HG03066 (cell line): Measurements from ENCODE around the gene MUC7.
"Not testable (repeated sequence)": the region's sequence is repeated elsewhere in the genome, so short reads cannot be mapped to it uniquely, and the experiment has no call there.

Experiments used
- ATAC-seq: cut with Tn5 transposase; IDR thresholded peaks from one replicate; pipeline ENCODE4 v1.9.1; 2021; ENCODE audit warnings: low read depth; ENCODE audit not compliant: unreplicated experiment

MUC7 gene

DNA sequence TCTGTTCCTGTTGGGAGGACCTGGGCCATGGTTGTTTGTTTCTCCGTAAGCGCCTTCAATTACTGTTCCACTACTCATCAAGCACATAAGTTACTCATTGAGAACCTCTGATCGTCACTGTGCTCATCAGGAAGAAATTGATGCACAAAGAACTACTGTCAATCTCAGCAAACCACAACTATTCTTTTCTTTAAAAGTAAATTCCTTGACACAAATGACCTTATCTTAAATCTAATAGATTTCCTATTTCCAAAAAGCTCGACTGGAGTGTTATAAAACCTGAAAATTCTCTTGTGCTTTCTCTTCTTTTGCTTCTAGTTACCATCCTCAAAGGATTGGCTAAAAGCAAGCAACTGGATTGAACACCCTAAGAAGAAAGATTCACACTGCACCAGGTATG, at the start of gene MUC7:
Gene MUC7 (plus strand): TSS at position 301 of the 400 bp plus-strand sequence. CDS start 1,825 bp downstream, outside the sequence.
- no peak for ATAC-seq

DNA sequence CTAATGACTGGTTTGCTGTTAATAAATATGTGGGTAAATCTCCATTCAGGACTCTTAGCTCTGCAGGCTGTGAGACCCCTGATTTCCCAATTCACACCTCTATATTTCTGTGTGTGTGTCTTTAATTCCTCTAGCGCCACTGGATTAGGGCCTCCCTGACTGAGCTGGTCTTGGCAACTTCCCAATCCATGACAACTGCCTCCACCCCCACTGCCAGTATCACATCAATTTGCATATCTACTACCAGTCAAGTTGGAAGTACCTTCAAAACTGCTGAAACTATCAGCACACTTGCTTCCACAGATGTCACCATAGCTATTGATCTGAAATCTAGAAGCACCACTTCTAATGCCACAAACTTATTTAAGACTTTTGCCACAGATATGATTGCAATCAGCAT, 46.7 kb upstream of the MUC7 start:
- no peak for ATAC-seq

DNA sequence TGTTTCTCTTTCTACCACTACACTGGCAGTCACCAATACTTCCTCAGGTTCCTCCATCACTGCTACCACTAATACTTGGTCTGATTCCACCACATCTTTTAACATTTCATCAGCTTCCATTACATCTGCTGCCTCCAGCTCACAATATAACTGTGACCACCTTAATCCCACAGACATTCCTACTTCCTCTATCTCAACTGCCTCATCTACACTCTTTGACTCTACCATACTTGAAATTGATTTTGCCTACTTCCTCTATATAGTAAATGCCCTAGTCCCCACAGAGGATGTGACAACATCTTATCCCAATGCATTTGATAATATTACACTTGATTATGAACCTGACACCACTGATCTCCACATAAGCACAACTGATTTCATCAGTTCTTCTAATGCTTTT, 45.2 kb upstream of the MUC7 start:
- ATAC-seq, result no peak

DNA sequence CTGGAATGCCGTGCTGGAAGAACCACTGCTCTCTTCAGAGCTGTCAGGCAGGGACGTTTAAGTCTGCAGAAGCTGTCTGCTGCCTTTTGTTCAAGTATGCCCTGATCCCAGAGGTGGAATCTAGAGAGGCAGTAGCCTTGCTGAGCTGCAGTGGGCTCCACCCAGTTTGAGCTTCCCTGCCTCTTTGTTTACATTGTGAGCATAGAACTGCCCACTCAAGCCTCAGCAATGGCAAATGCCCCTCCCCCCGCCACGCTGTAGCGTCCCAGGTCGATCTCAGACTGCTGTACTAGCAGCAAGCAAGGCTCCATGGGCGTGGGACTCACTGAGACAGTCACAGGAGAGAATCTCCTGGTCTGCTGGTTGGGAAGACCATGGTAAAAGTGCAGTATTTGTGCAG, 34.8 kb upstream of the MUC7 start:
- ATAC-seq, result no peak

DNA sequence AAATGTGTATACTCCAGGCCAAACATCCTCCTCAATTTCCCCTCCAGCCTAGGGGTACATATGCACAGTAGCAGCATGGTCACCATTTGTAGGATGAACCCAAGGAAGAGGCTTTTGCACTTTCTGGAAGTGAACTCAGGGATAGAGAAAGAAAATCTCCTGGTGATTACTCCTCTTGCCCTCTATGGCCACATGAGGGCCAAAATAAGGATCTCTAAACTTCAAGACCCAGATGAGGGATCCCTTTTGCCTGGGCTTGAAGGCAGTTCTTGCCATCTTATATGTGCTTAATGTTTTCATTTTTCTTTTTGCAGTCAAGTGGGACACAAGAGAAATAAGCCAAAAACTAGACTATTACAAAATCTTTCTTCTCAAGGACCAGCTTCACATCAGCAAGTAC, 29.5 kb upstream of the MUC7 start:
- ATAC-seq, result no peak

DNA sequence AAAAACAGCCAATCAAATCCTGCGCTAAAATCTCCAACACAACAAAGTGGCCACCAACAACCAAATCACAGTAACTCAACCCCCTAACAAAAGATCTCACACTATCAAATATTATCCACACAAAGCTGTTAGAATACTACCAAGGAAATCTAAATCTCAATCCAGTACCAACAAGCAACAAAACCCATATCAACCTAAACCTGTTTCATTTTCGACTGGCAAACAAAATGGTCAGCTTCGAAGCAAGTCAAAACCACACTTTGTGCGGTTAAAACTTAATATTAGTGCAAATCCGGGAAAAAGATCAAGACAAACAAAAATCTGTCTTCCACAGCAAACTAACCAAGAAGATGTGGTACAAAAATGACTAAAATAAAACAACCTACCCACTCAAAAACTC, 28.7 kb upstream of the MUC7 start:
- no peak for ATAC-seq

DNA sequence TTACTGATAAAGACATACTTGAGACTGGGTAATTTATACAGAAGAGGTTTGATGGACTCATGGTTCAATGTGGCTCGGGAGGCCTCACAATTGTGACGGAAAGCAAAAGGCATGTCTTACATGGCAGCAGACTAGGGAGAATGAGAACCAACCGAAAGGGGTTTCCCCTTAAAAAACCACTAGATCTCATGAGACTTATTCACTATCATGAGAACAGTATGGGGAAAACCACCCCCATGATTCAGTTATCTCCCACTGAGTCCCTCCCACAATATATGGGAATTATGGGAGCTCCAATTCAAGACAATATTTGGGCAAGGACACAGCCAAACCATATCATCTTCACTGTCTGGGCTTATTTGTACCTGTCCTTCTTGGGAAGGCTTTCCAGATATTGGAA, 22.8 kb upstream of the MUC7 start:
- no peak for ATAC-seq

DNA sequence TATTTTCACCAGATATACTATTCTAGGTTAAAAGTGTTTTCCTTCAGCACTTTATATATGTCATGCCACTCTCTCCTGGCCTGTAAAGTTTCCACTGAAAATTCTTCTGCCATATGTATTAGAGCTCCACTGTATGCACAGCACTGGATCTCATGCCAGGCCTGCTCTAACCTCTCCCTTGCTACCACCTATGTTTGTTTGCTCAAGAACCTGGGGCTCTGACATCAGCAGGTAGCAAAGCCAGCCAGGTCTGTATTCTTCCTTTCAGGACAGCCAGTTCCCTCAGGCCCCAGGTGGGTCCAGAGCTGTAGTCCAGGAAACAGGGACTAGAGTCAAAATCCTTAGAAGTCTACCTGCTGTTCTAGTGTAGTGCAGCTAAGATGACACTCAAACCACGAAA, 19.1 kb upstream of the MUC7 start:
- ATAC-seq, result no peak

DNA sequence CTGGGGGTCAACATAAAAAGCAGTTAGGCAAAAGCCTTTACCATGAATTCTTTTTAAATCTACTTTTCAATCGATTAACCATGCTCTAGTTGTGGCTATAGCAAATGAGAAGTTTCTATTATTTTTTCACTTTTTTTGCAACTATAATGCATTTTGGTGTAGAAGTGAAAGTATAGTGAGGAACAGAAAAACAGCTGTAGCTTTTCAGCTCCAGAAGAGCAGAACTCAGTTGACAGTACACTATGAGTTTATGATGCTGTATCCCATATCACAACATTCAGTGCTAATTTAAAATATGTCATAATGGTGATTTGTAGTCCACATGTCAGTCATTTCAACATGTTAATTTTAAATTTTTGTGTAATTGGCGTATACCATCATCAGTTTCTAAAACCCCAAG, 8.7 kb upstream of the MUC7 start:
- no peak for ATAC-seq

DNA sequence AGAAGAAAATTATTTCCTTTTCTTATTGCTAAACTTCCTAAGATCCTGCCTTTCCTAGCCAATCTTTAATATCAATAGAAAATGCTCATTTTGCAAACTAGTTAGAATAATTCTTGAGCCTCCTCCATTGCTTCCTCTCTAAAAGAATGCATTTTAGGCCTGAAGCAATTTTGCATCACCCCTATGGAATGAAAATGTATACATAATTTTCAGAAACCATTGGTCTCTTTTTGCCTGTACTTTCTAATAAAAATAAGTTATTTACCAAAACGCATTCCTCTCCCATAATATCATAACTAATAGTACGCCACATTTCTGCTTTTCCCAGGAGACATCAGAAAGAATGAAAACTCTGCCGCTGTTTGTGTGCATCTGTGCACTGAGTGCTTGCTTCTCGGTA, 1.7 kb downstream of the MUC7 start:
- no peak for ATAC-seq

DNA sequence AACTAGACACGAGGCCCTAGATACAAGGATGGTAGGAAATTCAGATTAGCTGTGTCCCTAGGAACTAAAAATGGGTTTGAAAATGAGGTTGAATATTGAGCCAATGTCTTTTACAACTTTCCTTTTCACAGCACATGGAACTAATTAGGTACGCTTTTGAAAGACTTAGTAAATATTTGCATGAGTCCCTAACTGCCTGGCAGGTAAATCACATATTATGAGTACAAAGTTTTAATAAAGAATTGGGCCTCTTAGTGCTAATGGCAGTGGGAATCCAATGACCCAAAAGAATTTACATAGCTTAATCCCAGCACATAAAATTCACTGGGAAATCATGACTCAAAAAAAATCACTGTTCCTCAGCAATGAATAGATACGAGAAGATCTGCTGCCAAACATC, 16.8 kb downstream of the MUC7 start:
- ATAC-seq, result no peak

DNA sequence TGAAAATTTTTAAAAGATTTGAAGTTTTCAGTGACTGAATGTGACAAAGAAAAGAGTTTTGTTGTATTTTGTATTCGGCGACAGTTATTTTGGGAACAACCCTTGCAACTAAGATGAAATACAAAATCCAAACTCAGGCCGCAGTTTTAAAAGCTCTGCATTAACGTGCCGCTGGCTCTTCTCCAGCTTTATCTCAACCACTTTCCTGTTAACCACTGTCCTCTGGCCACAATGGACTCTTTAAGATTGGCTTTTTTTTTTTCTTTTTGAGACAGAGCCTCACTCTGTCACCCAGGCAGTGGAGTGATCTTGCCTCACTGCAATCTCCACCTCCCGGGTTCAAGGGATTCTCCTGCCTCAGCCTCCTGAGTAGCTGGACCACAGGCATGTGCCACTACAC, 24.2 kb downstream of the MUC7 start:
- ATAC-seq, result no peak

DNA sequence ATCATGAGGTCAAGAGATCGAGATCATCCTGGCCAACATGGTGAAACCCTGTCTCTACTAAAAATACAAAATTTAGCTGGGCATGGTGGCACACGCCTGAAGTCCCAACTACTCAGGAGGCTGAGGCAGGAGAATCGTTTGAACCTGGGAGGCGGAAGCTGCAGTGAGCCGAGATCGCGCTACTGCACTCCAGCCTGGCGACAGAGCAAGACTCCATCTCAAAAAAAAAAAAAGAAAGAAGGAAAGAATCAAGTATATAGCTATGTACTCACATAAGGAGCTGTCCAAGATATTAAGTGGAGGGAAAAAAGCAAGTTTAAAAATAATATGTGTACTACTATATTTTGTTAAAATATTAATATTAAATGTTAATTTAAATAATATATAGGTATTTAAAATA, 29.8 kb downstream of the MUC7 start:
- ATAC-seq, result not testable (repeated sequence)

DNA sequence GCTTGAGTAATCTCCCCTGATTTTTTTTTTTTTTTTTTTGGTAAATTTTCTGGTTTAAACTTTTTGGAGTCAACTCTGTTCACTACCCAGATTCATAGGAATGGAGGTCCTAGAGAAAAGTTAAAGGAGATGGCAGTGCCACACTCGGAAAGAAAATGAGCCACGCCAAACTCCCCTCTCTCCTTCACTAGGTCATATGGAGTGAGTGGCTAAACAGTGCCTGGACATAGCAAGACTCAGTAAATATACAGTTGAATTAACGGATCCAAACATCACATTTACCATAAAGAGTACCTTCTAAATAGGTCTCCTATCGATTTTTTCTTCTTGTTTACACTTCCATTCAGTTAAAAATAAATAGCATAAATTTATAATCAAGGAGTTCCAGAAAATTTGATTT, 32.7 kb downstream of the MUC7 start:
- no peak for ATAC-seq

DNA sequence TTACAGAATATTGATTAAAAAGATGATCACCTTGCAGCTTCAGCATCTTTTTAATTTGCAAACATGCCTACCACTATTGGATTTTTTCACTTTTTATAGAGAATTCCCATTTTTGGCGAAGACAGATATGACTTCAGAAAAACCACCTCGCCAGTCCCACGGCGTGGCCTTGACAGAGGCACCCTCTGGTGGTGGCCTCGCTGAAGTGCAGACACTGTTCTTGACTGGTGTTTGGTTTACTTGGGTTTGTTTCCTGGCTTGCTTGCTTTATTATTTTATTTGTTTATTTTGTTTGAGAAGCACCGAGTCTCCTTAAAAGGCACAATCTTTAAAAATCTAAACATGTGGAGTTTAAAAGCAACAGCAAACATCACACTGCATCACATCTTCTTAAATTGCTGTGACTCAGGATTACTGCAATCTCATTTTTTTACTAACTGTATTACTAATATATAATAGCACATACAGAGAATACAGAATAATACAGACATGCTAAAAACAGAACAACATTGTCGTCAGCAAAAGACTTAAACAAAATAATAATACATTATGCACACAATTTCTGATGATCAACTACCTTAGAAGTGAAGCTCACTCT, 33.3 kb downstream of the MUC7 start:
- ATAC-seq, result peak; percentile 85

DNA sequence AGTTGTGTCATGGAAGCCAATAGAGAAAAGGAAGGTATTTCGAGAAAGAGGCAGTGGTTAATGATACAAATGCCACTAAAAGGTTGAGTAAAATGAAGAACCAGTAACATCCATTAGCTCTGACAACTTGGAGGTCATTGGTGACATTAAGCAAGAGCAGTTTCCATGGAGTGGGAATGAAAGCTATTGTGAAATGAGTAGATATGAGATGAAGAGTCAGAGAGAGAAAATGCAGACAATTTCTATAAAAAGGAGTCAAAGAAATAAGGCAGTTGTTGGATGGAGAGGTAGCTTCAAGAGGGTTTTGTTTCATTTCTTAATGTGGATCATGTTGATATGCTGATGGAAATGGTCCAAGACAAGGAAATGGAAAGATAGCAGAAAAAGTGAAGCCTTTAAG, 36.8 kb downstream of the MUC7 start:
- ATAC-seq, result no peak

DNA sequence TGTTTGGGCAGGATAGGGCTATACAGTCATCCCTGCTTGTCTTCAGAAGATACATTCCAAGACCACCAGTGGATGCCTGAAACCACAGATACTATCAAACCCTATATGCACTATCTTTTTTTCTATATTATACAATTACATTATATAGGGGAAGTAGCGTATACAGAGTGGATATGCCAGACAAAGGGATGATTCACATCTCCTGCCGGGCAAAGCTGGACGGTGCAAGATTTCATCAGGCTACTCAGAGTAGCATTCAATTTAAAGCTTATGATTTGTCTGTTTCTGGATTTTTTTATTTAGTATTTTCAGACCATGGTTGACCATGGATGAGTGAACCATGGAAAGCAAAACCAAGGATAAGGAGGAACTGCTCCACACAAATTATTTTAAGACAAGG, 39.4 kb downstream of the MUC7 start:
- no peak for ATAC-seq

DNA sequence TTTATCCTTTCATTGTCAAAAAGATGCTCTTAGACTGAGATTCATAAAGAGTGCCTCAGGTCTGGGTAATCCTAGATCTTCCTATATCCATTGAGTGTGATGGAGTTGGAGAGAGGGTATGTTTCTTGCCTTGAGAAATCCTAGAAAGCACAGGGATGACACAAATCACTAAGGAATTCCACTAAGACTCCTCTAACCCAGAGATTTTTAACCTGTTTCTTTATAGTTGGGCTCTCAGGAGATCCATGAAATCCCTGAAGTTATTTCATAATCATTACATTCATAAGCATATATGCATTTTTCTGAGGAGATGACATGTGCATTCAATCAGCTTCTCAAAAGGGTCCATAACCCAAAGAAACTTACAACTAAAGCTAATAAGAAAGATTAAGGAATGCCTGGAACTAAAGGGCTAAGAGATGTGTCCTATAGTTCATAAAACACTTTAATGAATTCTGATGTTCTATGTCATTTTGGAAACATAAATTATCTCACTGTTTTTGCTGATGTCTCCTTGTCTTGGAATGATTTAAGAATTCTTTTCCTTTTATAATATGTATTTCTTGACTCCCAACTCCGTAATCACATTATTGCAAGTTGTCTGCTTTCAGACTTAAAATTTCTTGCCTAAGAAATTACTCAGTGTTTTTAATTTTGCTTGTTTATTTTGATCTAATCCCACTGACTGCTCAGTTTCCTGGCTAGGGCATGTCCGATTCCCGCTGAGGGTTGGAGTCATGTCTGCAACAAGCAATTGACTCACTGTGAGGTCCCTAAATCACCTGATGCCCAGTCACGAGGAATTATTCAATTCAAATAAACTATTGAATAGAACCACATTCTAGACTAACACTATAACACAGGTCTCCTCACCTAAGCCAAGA, 43.6 kb downstream of the MUC7 start:
- ATAC-seq, result no peak

DNA sequence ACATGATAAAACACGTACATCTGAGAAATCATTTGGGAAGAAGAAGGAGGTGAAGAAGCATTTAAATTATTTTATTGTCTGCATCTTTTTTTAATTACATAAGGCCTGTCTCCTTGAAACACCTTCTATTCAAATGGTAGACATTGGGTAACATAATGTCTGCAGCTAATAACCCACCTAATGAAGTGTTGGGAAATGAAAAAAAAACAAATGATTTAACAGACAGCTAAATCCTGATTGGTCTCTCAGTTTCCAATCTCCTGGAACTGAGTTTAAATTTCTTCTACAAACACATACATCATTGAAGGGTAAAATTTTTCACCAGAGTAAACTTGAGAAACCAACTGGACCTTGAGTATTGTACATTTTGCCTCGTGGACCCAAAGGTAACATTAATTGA, 46.3 kb downstream of the MUC7 start, which contains the start of gene AMTN:
Gene AMTN (plus strand): TSS at position 301 of the 400 bp plus-strand sequence. CDS start 209 bp downstream, outside the sequence.
- ATAC-seq, result no peak

DNA sequence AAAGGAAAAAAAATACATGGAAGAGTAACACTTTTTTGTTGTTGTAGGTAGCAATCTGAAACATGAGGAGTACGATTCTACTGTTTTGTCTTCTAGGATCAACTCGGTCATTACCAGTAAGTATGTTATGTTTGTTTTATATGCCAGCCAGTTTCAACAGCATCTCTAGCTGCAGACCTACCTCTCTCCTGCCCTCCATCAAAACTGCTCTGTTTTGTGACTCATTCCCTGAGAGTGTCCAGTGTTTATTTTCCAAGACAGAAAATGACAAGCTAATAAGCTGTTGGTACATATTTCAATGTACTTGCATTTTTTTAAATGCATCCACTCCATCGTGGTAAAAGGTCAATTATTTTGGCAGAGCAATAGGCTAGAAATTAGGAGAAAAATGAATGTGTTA, 46.7 kb downstream of the MUC7 start:
- ATAC-seq, result no peak

DNA sequence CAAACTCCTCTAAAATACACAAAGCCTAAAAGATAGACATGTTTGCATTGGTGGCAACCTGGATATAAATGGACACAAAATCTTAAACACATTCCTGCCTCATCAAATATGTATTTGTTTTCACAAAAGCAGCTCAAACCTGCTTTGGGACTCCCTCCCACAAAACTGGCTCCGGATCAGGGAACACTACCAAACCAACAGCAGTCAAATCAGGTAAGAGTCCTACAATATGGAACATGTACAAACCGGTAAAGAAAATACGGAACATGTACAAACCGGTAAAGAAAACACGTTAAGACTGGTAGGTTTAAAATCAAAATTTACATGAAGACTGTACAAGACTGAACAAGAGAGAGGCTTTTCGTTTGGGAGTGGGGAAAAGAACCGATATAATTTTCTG, 50.6 kb downstream of the MUC7 start:
- ATAC-seq, result no peak

DNA sequence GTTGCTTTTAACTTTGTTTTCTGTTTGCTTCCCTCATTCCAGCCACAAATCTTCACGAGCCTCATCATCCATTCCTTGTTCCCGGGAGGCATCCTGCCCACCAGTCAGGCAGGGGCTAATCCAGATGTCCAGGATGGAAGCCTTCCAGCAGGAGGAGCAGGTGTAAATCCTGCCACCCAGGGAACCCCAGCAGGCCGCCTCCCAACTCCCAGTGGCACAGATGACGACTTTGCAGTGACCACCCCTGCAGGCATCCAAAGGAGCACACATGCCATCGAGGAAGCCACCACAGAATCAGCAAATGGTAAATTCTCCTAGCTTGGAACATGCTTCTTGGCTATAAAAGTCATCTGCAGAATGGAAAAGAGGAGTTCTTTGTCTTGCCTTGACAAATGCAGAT, 59.0 kb downstream of the MUC7 start:
- no peak for ATAC-seq
